COLO668 (cell line): ENCODE measurements around the gene CXorf65.

Experiments used
- DNase-seq: peaks from one replicate; lab custom pipeline; 2025; ENCODE audit not compliant: unreplicated experiment; lab: John Stamatoyannopoulos, UW

CXorf65 gene

DNA sequence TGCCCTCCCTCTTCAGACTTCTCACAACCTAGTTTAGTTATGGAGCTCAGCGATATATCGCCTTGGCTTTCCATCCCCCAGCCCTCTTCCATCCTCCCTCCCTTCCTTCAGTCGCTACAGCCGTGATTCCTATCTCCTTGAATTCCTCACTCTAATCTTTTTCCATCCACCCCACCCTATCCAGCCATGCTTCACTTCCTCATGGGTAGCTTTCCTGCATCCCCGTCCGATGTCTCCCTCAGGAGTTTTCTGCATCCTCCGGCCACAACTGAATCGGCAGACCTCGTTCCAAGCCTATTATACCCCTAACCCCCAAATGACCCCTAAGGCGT lies 38.9 kb downstream of the CXorf65 start:
- no peak for DNase-seq

DNA sequence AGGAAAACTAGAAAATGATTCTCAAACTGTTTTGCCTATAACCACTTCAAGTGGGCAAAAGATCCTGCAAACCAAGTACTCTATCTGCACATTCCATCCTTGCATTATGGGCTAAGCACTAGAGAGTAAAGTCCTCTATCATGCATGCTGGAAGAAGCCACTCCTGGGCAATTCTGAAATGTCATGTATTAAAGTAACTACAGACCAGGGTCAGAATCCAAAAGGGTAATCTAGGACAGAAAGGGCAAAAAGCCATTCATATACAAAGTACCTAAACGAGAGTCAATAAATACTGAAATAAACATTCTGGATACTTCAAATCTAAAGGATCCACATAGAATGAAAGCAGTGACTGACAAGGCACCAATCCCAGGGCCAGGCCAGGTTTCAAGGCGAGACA lies 39.5 kb downstream of the CXorf65 start:
- DNase-seq = no peak

DNA sequence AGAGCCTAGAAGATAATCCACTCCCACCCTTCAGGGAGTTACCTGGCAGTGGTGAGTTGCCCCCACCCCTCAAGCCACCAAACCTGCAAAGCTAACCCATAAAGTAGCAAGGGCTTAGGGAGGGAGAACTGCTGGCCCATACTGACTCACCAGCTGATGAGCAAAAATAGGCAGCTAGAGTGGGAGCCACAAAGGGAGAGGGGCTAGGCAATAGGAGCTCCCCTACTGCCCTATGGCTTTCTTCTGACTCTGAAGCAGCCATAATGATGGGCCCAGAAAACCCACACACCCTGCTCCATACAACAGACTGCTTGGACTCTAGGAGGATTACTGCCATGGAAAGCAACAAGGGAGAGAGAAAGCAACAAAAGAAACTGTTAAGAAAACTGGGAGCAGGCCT lies 46.4 kb downstream of the CXorf65 start:
- no peak for DNase-seq

DNA sequence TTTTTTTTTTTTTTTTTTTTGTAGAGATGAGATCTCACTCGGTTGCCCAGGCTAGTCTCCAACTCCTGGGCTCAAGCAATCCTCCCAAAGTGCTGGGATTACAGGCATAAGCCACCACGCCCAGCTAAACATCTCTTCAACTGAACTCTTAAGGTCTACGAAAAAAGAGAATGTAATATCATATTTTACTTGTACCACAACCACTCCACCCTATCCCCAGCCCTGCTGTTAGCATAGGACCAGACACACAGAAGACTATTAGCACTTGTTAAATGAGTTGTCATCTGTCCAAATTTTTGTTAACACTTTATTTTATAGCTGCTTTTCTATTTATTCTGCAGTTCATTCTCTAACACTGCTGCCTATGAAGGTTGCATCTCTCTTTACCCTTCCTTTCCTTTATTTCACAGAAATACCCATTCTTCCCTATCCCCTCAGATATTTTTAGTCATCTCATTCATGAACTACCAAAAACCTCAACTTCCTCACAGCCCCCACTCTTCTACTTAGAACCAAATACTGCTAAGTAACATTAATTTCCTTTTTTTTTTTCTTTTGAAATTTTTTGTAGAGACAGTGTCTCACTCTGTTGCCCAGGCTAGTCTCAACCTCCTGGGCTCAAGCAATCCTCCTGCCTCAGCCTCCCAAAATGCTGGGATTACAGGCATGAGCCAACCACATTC lies 48.6 kb downstream of the CXorf65 start:
- no peak for DNase-seq

DNA sequence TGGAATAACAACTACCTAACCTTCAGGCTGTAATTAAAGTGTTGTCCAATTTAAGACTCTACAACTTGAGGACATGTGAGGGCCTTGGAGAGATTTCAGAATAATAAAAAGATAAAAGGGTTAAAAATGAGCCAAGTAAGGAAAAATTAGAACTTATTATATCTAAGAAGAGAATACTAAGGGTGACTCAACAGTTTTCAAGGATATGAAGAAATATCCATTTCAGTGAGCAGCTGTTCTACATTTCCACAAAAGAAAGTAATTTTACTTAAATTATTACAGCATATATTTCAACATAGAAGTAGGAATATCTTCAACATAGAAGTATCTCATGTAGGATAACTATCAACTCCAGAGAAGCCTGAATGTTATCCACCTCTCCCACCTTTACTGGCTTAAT lies 49.7 kb downstream of the CXorf65 start:
- no peak for DNase-seq
